ENCODE data around the gene ODF2. TPM values are rescaled to one million over a fixed set of nuclear protein-coding genes. Genes with fewer than 3 reads are reported as not detected.

ODF2 gene
- total and polyA plus RNA-seq, 2 experiments from 2014 or later, result 17.5 to 26.9 TPM

GRCh38 chr9:128479262-128479661, 23.5 kb downstream of the ODF2 start (continued):
- no peak for TF ChIP-seq ZNF462 (CRISPR knock-in tag; IDR thresholded peaks at IDR 0.05)
- no peak for TF ChIP-seq POLR2AphosphoS5 (IDR thresholded peaks at IDR 0.05; ENCODE audit: low read depth)
- no peak for TF ChIP-seq JUNB (IDR thresholded peaks at IDR 0.05; ENCODE audit: unreplicated experiment)
- TF ChIP-seq EZH2phosphoT487 (IDR thresholded peaks at IDR 0.05; ENCODE audit: unreplicated experiment), result no peak

GRCh38 chr9:128481561-128481960, 25.8 kb downstream of the ODF2 start:
- peaks cover 21% of the 10 kb centered on the region for H3K36me3 Mint-ChIP-seq (ENCODE audit: low read depth)
- H4K20me1 ChIP-seq (replicated peaks; ENCODE audit: insufficient read depth), result peaks cover 3% of the 10 kb centered on the region; the same call in 1 of the 2 replicates
- no peak for ATAC-seq
- no peak for DNase-seq (ENCODE audit: low spot score)
- no peak overlapping the region for H2AFZ ChIP-seq
- no peaks in the 10 kb centered on the region for H3K36me3 ChIP-seq (ENCODE audit: insufficient read depth)
- H3K27me3 ChIP-seq (ENCODE audit: insufficient read depth), result no peaks in the 10 kb centered on the region
- H3K4me1 Mint-ChIP-seq, result peaks cover 8% of the 10 kb centered on the region
- 0 out of 2 replicates have a peak, but pooled peaks cover 5% of the 10 kb centered on the region for H3F3A ChIP-seq (replicated peaks; ENCODE audit: low read depth)
- no peak overlapping the region for H3K4me3 ChIP-seq
- H3K9me3 Mint-ChIP-seq, result no peaks in the 10 kb centered on the region
- H3K4me2 ChIP-seq, result no peak overlapping the region
- H3K27ac Mint-ChIP-seq, result no peak overlapping the region
- H3K27me3 Mint-ChIP-seq (ENCODE audit: insufficient read depth, low read depth, poor library complexity), result no peaks in the 10 kb centered on the region
- H3K27ac ChIP-seq (ENCODE audit: low read depth), result no peak overlapping the region
- no peaks in the 10 kb centered on the region for H3K9me2 ChIP-seq (ENCODE audit: insufficient read depth)
- no peaks in the 10 kb centered on the region for H3K79me2 ChIP-seq (replicated peaks; ENCODE audit: insufficient read depth)
- TF ChIP-seq ZNF462 (CRISPR knock-in tag; IDR thresholded peaks at IDR 0.05), result no peak
- TF ChIP-seq EZH2phosphoT487 (IDR thresholded peaks at IDR 0.05; ENCODE audit: unreplicated experiment), result no peak
- no peak for TF ChIP-seq STAT1 (IDR thresholded peaks at IDR 0.05; ENCODE audit: unreplicated experiment)
- no peak for TF ChIP-seq ZNF331 (CRISPR knock-in tag; IDR thresholded peaks at IDR 0.05; ENCODE audit: low read depth)
- no peak for TF ChIP-seq JUNB (IDR thresholded peaks at IDR 0.05; ENCODE audit: unreplicated experiment)
- H3K4me3 Mint-ChIP-seq, result no peak overlapping the region
- H3K4me1 ChIP-seq (ENCODE audit: insufficient read depth), result no peaks in the 10 kb centered on the region

All from GM23338 (cell line).